Tibial artery (tissue), 4 donors: ENCODE results near the gene FARSA.

ENCODE experiments used
- DNase-seq, 2 donors: peaks; one replicate each; pipeline ENCODE4 v3.0.0-alpha.2; 2019
- H3K27ac ChIP-seq, 2 donors: fragments of 200-600 bp; sonication (generic) in 1 of 2; 1 replicate in 1 of 2; 2 replicates in 1 of 2; pipeline ENCODE4 v1.5.1; 2018 to 2019; ENCODE audit warnings: mild to moderate bottlenecking in 1 of 2
- H3K27me3 ChIP-seq, 2 donors: fragments of 200-600 bp; sonication (generic) in 1 of 2; one replicate each; pipeline versions ENCODE4 v1.5.1 to v1.6.0; 2016 to 2019
- H3K36me3 ChIP-seq, 3 donors: fragments of 200-600 bp; sonication (generic) in 2 of 3; one replicate each; pipeline ENCODE4 v1.5.1; 2016 to 2019; ENCODE audit warnings: mild to moderate bottlenecking in 2 of 3
- H3K4me1 ChIP-seq, 4 donors: fragments of 200-600 bp; sonication (generic) in 2 of 4; 1 replicate in 3 of 4; 2 replicates in 1 of 4; pipeline ENCODE4 v1.5.1; 2016 to 2019
- H3K4me3 ChIP-seq, 2 donors: fragments of 200-600 bp; sonication (generic) in 1 of 2; 1 replicate in 1 of 2; 2 replicates in 1 of 2; pipeline ENCODE4 v1.5.1; 2018 to 2019; ENCODE audit warnings: mild to moderate bottlenecking in 2 of 2
- H3K9me3 ChIP-seq, 3 donors: fragments of 200-600 bp; sonication (generic) in 1 of 3; one replicate each; pipeline ENCODE4 v1.5.1; 2016 to 2019
- CTCF ChIP-seq, 2 experiments: fragments of 200-600 bp in 1 of 2; fragments of 450-650 bp in 1 of 2; IDR thresholded peaks; one replicate each; pipeline ENCODE4 v1.5.1; 2017 to 2019; ENCODE audit warnings: antibody characterized with exemption in 2 of 2, mild to moderate bottlenecking in 1 of 2, moderate library complexity in 1 of 2
- intact Hi-C: fragments of 100-400 bp; cut with DNase I; formaldehyde crosslinking; loops from one replicate; pipeline ENCODE4 v1.15.0; 2023; ENCODE audit warnings: low total_unique reads

Gene FARSA

GRCh38 chr19:12880551-12881171 is 52.9 kb downstream of the FARSA start:
- peaks cover 0 to 13% (median 5%) of the 10 kb centered on the region in 3 donors for H3K9me3 ChIP-seq
- H3K27me3 ChIP-seq: peaks cover 0 to 19% of the 10 kb centered on the region in 2 donors
- H3K4me1 ChIP-seq: peaks cover 0 to 28% (median 15%) of the 10 kb centered on the region in 4 donors
- H3K36me3 ChIP-seq: peaks cover 20 to 32% (median 30%) of the 10 kb centered on the region in 3 donors
- peak overlapping the region; percentile 95 for H3K27ac ChIP-seq
- H3K4me3 ChIP-seq: peak overlapping the region; percentile 77 to 78
- TF ChIP-seq CTCF (IDR thresholded peaks at IDR 0.05): no peak
- DNase-seq: peak; percentile 35 to 81
- intact Hi-C loops: loop anchor here (10.0 kb wide), 1 partner anchor 64 kb away; the partner anchor contains the start of gene RAD23A

GRCh38 chr19:12875086-12875485 is 58.4 kb downstream of the FARSA start:
- H3K27ac ChIP-seq: no peak overlapping the region
- no peaks in the 10 kb centered on the region for H3K27me3 ChIP-seq
- H3K36me3 ChIP-seq: peaks cover 20 to 54% (median 31%) of the 10 kb centered on the region in 3 donors
- DNase-seq: no peak
- H3K4me1 ChIP-seq: peaks cover 0 to 10% (median 3%) of the 10 kb centered on the region in 4 donors
- intact Hi-C loops: no loop called here
- no peaks in the 10 kb centered on the region for H3K9me3 ChIP-seq
- H3K4me3 ChIP-seq: no peak overlapping the region
- no peak for TF ChIP-seq CTCF (IDR thresholded peaks at IDR 0.05)

GRCh38 chr19:12873891-12874745 is 59.4 kb downstream of the FARSA start:
- intact Hi-C loops: no loop called here
- peaks cover 20 to 54% (median 31%) of the 10 kb centered on the region in 3 donors for H3K36me3 ChIP-seq
- no peak for DNase-seq

GRCh38 chr19:12872941-12873890 is 60.3 kb downstream of the FARSA start:
- intact Hi-C loops: no loop called here
- no peak overlapping the region for H3K27ac ChIP-seq
- H3K27me3 ChIP-seq: peaks cover 0 to 9% of the 10 kb centered on the region in 2 donors
- peak; percentile 36 to 78 for DNase-seq
- H3K36me3 ChIP-seq: peaks cover 17 to 47% (median 26%) of the 10 kb centered on the region in 3 donors
- no peak overlapping the region for H3K4me3 ChIP-seq
- H3K4me1 ChIP-seq: peaks cover 0 to 9% (median 0%) of the 10 kb centered on the region in 4 donors
- no peaks in the 10 kb centered on the region for H3K9me3 ChIP-seq
- no peak for TF ChIP-seq CTCF (IDR thresholded peaks at IDR 0.05)

More at GRCh38 chr19:12873891-12874745, 59.4 kb downstream of the FARSA start:
- H3K9me3 ChIP-seq: no peaks in the 10 kb centered on the region
- H3K27me3 ChIP-seq: peaks cover 0 to under 1% of the 10 kb centered on the region in 2 donors
- peaks cover 0 to 9% (median 0%) of the 10 kb centered on the region in 4 donors for H3K4me1 ChIP-seq
- no peak overlapping the region for H3K27ac ChIP-seq
- H3K4me3 ChIP-seq: no peak overlapping the region
- no peak for TF ChIP-seq CTCF (IDR thresholded peaks at IDR 0.05)
